ENCODE measurements around the gene SETD5.

Gene SETD5

DNA sequence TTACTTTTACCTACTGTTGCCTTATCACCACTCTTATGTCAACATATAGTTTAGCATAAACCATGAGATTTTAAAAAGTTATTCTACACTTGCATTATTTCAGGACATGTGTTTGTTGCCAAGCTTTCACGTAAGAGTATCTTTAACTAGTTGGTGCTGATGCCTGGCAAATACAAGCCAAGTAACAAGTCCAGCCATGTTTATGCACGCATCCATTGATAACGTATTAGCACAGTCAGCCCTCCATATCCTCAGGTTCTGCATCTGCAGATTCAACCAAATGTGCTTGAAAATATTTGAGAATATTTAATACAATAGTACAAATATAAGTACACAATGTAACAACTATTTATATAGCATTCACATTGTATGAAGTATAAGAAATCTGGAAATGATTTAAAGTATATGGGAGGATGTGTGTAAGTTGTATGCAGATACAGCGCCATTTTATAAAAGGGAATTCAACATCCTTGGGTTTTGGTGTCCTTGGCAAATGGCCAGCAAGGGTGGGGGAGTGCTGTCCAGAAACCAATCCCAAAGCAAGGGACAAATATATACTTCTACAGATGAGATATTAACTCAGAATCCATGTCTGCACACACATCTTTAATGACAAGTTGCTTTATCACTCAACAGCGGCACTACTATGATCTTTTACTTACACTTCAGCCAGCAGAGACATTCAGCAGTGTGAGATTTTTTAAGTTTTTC lies 8.7 kb upstream of the SETD5 start:
- no peak for DNase-seq (ENCODE audit: low spot score)

GRCh38 chr3:9390265-9390888 lies 7.0 kb upstream of the SETD5 start:
- DNase-seq (ENCODE audit: low spot score), result no peak

- DNase-seq (ENCODE audit: low spot score), result no peak
Observed at GRCh38 chr3:9392041-9392440, 5.4 kb upstream of the SETD5 start.

GRCh38 chr3:9395570-9396300 lies 1.7 kb upstream of the SETD5 start:
- DNase-seq (ENCODE audit: low spot score), result no peak

DNA sequence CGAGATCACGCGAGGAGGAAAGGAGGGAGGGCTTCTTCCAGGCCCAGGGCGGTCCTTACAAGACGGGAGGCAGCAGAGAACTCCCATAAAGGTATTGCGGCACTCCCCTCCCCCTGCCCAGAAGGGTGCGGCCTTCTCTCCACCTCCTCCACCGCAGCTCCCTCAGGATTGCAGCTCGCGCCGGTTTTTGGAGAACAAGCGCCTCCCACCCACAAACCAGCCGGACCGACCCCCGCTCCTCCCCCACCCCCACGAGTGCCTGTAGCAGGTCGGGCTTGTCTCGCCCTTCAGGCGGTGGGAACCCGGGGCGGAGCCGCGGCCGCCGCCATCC lies 1.1 kb upstream of the SETD5 start:
- DNase-seq (ENCODE audit: low spot score), result no peak

DNA sequence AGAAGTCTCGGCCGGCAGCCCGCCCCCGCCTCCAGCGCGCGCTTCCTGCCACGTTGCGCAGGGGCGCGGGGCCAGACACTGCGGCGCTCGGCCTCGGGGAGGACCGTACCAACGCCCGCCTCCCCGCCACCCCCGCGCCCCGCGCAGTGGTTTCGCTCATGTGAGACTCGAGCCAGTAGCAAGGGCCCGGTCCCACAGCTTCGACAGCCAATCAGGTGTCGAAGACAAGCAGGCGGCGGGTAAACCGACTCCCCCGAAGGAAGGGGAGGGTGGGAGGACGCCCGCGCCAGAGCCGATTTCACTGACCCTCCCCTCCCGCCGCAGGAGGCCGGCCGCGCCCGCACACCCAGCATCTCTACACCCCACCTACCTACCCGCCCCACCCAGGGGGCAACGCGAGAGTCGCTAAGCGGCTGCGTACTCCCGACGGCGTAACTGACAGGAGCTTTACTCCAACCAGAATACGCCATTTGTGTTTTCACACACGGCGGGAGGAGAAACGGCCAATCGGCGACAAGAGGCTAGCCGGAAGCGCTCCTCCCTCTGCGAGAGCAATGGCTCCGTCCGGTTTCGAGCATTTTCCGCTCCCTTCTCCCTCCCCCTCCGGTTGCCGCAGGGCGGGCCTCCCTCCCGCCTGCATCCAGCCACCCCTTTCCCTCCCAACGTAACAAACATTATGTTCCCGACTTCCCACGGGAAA lies 633 bp upstream of the SETD5 start:
- peak; percentile 98 for DNase-seq (ENCODE audit: low spot score)

DNA sequence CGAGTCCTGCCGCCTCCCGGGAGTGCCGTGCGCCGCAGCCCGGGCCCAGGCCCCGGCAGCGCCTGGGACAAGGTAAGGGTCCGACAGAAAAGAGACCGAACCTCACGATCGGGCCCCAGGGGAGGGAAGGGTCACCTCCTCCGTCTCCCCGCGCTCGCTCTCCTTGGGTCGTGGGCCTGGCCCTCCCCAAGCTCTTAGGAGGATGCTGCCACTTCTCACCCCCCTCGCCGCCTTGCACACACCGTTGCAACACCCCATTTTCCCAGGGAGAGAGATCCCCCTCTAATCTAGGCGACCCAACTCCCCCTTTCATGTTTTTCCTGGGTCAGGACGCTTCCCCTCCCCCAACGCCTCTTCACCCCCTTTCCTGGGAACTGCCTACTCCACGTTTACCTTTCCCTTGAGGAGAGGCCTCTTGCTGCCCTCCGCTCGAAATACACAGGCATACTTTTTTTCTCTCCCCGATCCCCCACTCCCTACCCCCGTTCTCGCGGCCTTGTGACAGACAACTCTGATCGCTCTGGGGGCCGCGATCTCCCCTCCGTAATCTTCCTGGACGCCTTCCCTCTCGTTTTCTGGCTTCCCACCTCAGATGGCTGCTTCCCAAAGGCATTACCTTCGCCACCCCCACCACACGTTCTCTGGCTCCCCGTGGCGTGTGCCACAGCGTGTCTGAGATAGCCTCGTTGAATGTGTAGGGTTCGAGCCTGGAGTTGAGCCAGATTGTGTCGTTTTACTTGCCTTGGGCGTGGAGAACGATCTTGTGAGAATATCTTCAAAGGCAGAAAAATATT lies 688 bp downstream of the SETD5 start:
- peak; percentile 57 for DNase-seq (ENCODE audit: low spot score)

- DNase-seq (ENCODE audit: low spot score), result peak; percentile 57
Observed at GRCh38 chr3:9398700-9399336, 1.4 kb downstream of the SETD5 start.

DNA sequence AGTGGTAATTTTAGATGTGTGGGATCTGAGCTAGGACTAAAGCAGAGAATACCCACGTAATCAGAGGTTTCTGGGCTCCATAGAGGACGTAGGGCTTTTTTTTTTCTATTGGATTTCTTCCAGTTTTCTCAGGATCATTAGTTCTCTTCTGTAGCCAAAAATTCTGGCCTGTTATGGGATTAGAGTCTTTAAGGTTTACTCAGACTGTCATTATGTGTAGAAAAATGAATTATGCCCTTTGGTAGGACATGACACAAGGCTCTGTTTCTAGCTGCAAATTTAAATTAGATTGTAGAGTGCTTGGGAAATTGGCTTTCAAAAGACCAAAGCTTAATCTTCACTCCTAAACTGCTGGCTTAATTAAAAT lies 1.9 kb downstream of the SETD5 start:
- DNase-seq (ENCODE audit: low spot score), result no peak

DNA sequence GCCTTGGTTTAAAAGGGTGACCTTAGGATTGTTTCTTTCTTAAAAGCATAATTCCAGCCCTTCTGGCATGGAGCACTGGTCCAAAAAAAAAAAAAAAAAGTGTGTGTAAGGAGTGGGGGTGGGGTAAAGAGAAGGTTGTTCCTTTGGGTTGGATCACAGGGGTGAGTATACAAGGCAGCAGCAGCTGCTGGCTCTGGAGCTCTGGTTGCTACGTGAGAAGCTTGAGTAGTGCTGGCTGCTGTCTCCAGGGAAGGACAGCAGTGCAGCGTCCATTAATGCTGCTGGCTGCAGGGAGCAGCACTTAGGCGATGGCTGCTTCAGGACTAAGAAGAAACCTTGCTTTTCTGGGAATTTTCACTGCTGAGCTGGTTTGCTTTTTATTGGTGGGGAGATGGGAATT lies 2.3 kb downstream of the SETD5 start:
- peak; percentile 71 for DNase-seq (ENCODE audit: low spot score)

DNA sequence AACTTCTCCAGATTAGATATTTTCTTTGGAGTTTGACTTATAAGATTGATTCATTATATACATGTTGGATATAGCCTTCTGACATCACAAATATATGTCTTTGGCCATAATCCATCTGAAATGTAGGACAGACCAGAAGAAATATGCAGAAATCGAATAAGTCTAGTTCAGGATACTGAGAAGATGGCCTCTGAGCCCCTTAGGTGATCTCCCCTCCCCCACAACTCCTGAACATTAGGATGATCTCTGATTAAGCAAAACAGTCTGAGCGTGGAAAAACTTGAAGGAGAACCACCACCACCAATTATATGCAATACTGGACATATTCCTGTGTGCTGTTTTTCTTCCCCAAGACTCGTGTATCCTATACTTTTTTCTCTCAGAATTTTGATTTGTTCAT lies 3.2 kb downstream of the SETD5 start:
- DNase-seq (ENCODE audit: low spot score), result no peak

DNA sequence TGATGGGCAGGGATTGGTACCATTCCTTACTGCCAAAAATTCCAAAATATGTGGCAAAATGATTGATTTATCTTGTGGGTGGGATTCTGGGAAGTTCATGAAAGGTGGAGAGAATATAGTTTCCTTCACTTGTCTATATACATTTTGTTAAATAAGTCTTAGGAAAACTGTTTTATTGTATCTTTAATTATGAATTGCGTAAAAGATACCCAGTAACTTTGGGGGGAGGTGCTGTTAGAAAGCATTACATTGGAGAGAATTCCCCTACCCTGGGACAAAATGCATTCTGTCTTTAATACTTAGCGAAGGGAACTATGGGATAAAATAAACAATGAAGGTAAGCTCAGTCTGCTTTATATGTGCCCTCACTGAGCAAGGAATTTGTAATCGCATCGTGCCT lies 4.6 kb downstream of the SETD5 start:
- no peak for DNase-seq (ENCODE audit: low spot score)

GRCh38 chr3:9402410-9403228 lies 5.2 kb downstream of the SETD5 start:
- DNase-seq (ENCODE audit: low spot score), result peak; percentile 77

DNA sequence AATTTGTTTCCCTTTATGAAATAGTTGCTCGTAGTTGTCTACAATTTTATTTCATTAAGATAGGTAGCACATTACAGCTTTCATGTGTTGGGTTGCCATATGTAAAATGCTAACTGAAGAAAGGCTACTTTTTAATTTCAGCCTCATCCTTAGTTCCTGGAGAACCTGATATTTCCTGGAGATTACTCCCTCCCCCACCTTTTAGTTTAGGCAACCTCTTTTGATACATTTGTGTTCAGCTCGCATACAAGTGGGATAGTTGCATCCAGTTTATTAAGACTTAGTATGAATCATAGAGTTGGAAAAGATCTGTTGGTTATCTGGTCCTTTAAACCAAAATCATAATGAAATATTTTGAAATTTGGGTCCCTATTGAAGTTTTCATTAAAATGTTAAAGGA lies 6.0 kb downstream of the SETD5 start:
- DNase-seq (ENCODE audit: low spot score), result no peak

- DNase-seq (ENCODE audit: low spot score), result no peak
Observed at GRCh38 chr3:9404680-9405079, 7.3 kb downstream of the SETD5 start.

DNA sequence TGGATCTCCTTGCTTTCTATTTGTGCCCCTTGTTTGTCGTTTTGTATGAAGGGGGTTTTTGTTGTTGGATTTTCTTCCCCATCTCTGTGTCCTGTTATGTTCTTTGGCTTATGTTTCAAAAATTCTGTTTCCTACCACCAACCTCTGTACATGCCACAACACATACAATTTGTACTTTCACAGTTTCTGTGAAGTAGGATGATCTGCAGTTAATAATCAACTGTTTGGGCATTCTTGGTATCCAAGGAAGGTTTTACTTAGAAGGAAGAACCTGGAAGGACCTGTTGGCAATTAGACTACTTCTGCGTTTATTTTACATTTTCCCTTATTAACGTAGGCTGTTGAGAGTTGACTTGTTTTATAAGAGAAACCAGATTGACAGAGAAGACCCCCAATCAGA lies 8.3 kb downstream of the SETD5 start:
- DNase-seq (ENCODE audit: low spot score), result no peak

DNA sequence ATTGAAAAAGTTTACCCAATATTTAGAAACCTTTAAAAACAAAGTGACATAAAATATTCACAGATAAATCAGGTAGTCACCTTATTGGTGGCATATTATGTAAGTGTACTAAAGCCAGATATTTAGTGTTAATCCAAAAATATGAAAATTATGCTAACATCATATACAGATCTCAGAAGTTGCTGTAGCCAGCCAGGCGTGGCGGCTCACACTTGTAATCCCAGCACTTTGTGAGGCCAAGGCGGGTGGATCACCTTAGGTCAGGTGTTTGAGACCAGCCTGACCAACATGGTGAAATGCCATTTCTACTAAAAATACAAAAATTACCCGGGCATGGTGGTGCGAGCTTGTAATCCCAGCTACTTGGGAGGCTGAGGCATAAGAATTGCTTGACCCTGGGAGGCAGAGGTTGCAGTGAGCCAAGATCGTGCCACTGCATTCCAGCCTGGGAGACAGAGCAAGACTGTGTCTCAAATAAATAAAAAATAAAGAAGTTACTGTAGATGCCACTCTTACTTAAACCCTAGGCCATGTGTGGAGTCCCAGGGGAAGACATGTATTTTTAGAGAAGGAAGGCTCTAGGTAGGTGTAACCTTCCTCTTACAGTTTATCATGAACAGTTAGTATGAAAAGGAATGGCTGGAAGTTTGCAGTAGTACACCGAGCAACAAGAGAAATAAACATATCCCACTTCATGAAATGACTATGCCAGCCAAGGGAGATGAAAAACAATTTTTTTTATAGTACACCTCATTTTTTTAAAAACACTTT lies 9.6 kb downstream of the SETD5 start:
- no peak for DNase-seq (ENCODE audit: low spot score)

GRCh38 chr3:9408061-9408460 lies 10.6 kb downstream of the SETD5 start:
- no peak for DNase-seq (ENCODE audit: low spot score)

- DNase-seq (ENCODE audit: low spot score), result no peak
Observed at GRCh38 chr3:9408546-9408945, 11.1 kb downstream of the SETD5 start.
